SK-N-MC (cell line): Measurements from ENCODE around the gene TCERG1L.

Experiments used
- DNase-seq: peaks from one replicate; pipeline ENCODE4 v3.0.0-alpha.2; 2011; ENCODE audit warnings: low read depth, low spot score
- H3K27ac ChIP-seq: fragments of 200-600 bp; sonication (generic); 2 replicates; pipeline ENCODE4 v1.5.1; 2016; ENCODE audit warnings: mixed run types
- H3K36me3 ChIP-seq: fragments of 200-600 bp; sonication (generic); 2 replicates; pipeline ENCODE4 v1.6.1; 2017; ENCODE audit warnings: antibody characterized with exemption, low read length, mixed read lengths; ENCODE audit not compliant: insufficient read depth
- H3K4me3 ChIP-seq: fragments of 200-600 bp; sonication (generic); 2 replicates; pipeline ENCODE4 v1.5.1; 2016
- H3K9ac ChIP-seq: fragments of 200-600 bp; sonication (generic); 2 replicates; pipeline ENCODE4 v1.8.0; 2017; ENCODE audit warnings: mixed run types, mixed read lengths; ENCODE audit not compliant: insufficient read length
- H3K9me3 ChIP-seq: fragments of 200-600 bp; sonication (generic); 2 replicates; pipeline ENCODE4 v1.6.1; 2017; ENCODE audit warnings: low read depth, mild to moderate bottlenecking, antibody characterized with exemption, low read length, moderate library complexity, mixed read lengths
- EZH2 ChIP-seq: fragments of 200-600 bp; sonication (generic); IDR thresholded peaks from one replicate; pipeline ENCODE4 v1.6.1; 2017; ENCODE audit warnings: antibody characterized with exemption
- FOXP2 ChIP-seq: optimal IDR thresholded peaks from 2 replicates; pipeline ENCODE3; 2011; ENCODE audit warnings: mild to moderate bottlenecking, moderate library complexity; ENCODE audit not compliant: insufficient read depth; ENCODE audit errors: extremely low read length, control extremely low read depth
- POLR2AphosphoS5 ChIP-seq: IDR thresholded peaks from 2 replicates; pipeline ENCODE4 v1.6.1; 2012; ENCODE audit warnings: mild to moderate bottlenecking, low read depth, low read length, borderline replicate concordance

TCERG1L gene

DNA sequence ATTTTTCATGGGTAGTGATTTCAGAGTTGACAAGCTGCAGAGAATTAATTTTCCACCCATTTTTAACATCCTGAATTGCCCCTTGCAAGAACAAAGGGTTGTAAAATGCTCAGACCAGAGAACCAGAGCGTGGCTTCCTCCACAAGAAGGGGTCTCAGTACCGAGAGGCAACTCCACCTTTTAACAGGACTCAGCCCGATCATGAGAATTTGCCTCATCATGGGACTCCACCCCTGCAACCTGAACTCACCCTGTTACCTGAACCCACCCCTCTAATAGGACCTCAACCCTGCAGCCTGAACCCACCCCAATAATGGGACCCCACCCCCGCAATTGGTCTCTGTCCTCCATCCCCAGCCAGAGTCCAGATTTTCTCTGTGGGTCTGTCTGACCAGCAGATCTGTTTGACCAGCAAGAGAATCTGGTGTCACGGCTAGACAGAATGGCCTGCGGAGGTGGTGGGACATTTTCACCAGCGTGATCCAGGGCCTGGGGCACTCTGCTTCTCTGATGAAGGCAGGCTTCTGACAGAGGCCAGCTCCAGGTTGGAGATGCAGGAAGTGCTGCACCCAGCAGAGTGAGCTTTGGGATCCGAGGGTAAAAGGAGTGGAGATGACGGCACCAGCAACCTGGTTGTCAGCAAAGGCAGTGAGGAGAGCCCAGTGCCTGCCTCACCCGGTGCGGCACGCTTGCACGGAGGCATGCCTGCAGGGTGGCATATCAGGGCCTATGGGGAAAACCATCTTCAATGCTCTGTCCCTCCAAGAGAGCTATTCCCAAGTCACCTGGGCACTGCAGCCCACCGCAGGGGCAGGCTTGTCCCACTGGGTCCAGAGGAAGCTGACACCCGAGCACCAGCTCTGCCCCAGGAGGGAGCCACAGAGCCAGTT lies 136.6 kb downstream of the TCERG1L start:
- no peak for DNase-seq
- no peaks in the 10 kb centered on the region for H3K9me3 ChIP-seq

GRCh38 chr10:131174211-131174565 lies 137.3 kb downstream of the TCERG1L start:
- Histone ChIP-seq H3K4me3 (no peak overlapping the region), H3K9ac (no peak overlapping the region), H3K36me3 (no peaks in the 10 kb centered on the region), H3K9me3 (no peaks in the 10 kb centered on the region), H3K27ac (no peak overlapping the region)
- DNase-seq, result no peak
- TF ChIP-seq FOXP2 (no peak), POLR2AphosphoS5 (no peak), EZH2 (no peak)

More for the DNA sequence above, 136.6 kb downstream of the TCERG1L start:
- H3K9ac ChIP-seq, result no peak overlapping the region
- TF ChIP-seq FOXP2 (no peak), POLR2AphosphoS5 (no peak), EZH2 (no peak)
- H3K4me3 ChIP-seq, result no peak overlapping the region
- H3K27ac ChIP-seq, result no peak overlapping the region
- no peaks in the 10 kb centered on the region for H3K36me3 ChIP-seq

DNA sequence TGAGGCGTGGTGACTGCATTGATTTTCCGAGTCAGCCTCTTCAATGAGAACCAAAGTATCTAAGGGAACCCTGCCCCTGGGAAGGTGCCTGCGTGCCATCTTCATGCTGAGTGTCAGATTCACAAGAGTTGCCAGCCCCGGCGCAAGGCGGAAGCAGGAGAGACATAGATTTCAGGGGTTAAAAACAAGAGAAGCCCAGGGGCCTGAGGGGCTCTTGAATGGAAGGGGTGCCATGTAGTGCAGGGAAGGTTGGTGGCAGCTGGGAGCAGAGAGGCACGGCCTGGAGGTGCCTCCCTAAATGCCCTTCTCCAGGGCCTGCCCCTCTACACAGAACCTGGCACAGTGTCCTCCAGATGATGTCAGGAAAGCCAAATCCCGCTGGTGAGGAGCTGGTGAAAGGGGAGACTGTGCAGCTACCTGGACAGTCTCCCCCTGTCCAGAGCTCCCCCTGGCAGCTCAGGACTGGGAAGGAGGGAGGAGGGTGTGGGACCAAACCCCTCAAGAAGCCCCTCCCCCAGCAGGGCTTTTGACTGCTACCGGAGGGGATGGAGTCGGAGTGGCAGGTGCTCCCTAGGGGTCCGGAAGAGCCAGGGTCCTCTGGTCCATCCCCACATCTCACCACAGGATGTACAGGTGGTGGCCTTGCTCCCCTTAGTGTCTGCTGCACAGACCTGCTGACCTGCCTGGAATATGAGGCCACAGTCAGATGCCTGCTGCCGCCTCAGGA lies 137.9 kb downstream of the TCERG1L start:
- no peak for DNase-seq
- Histone ChIP-seq H3K9me3 (no peaks in the 10 kb centered on the region), H3K4me3 (no peak overlapping the region), H3K27ac (no peak overlapping the region), H3K9ac (no peak overlapping the region), H3K36me3 (no peaks in the 10 kb centered on the region)
- TF ChIP-seq EZH2, result no peak
- TF ChIP-seq POLR2AphosphoS5, result no peak
- no peak for TF ChIP-seq FOXP2

GRCh38 chr10:131172433-131172832 lies 139.1 kb downstream of the TCERG1L start:
- no peak for DNase-seq
- H3K9ac ChIP-seq, result no peak overlapping the region
- no peak for TF ChIP-seq POLR2AphosphoS5
- TF ChIP-seq EZH2, result no peak
- TF ChIP-seq FOXP2, result no peak
- no peak overlapping the region for H3K4me3 ChIP-seq
- H3K27ac ChIP-seq, result no peak overlapping the region
- H3K9me3 ChIP-seq, result no peaks in the 10 kb centered on the region
- no peaks in the 10 kb centered on the region for H3K36me3 ChIP-seq

DNA sequence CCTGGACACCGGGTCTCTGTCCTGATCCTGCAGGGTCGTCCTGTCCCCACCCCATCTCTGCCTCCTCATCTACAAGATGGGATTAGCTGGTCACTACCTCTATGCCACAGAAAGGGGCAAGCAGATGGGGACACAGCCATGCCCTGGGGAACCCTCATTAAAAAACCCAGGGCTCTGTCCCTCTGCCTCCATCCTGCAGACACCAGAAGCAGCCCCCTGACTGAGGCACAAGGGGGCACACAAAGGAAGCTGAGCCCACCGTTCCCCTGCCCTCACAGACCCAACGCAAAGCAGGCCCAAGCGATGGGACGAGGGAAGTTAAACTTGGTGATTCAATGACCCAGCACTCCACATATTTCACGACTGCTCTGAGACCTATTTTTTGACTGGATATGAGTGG lies 142.4 kb downstream of the TCERG1L start:
- no peak overlapping the region for H3K27ac ChIP-seq
- no peak overlapping the region for H3K4me3 ChIP-seq
- TF ChIP-seq FOXP2 (no peak), EZH2 (no peak), POLR2AphosphoS5 (no peak)
- no peaks in the 10 kb centered on the region for H3K36me3 ChIP-seq
- no peak for DNase-seq
- no peaks in the 10 kb centered on the region for H3K9me3 ChIP-seq
- no peak overlapping the region for H3K9ac ChIP-seq

- Histone ChIP-seq H3K36me3 (no peaks in the 10 kb centered on the region), H3K9me3 (no peaks in the 10 kb centered on the region), H3K27ac (no peak overlapping the region), H3K4me3 (no peak overlapping the region), H3K9ac (no peak overlapping the region)
- no peak for DNase-seq
- TF ChIP-seq POLR2AphosphoS5 (no peak), FOXP2 (no peak), EZH2 (no peak)
These were observed 143.2 kb downstream of the TCERG1L start for GRCh38 chr10:131168238-131168875.

GRCh38 chr10:131167036-131167860 lies 144.3 kb downstream of the TCERG1L start:
- Histone ChIP-seq H3K36me3 (no peaks in the 10 kb centered on the region), H3K27ac (no peak overlapping the region), H3K9ac (no peak overlapping the region), H3K4me3 (no peak overlapping the region), H3K9me3 (no peaks in the 10 kb centered on the region)
- no peak for DNase-seq
- TF ChIP-seq EZH2, result no peak
- TF ChIP-seq FOXP2, result no peak
- TF ChIP-seq POLR2AphosphoS5, result no peak
